Stimulated activated naive CD8-positive, alpha-beta T cell treated with anti-CD3 and anti-CD28 coated beads, Interleukin-15, amount 100 ng/mL, for 72 hours (primary cell): ENCODE measurements around the gene STRN3.
"Not testable (repeated sequence)": the region's sequence is repeated elsewhere in the genome, so short reads cannot be mapped to it uniquely, and the experiment has no call there.

ENCODE experiments used
- ATAC-seq: fragments of 150-1000 bp; cut with Tn5 transposase; 2 replicates; pipeline ENCODE4 v1.10.0; 2021; ENCODE audit warnings: mild to moderate bottlenecking, moderate library complexity
- DNase-seq, 2 donors: peaks; one replicate each; pipeline ENCODE4 v3.0.0; 2021 to 2022
- H3K27ac Mint-ChIP-seq, 2 donors: one replicate each; pipeline ENCODE4 v1.8.0; 2022; ENCODE audit warnings: mild to moderate bottlenecking in 2 of 2, mixed read lengths in 2 of 2, moderate library complexity in 2 of 2
- H3K27me3 Mint-ChIP-seq: one replicate; pipeline ENCODE4 v1.8.0; 2022; ENCODE audit warnings: mixed read lengths
- H3K4me1 Mint-ChIP-seq: one replicate; pipeline ENCODE4 v1.8.0; 2022; ENCODE audit warnings: mild to moderate bottlenecking, mixed read lengths
- H3K4me3 Mint-ChIP-seq, 2 donors: one replicate each; pipeline ENCODE4 v1.8.0; 2022; ENCODE audit warnings: mild to moderate bottlenecking in 2 of 2, mixed read lengths in 2 of 2, moderate library complexity in 1 of 2
- H3K9me3 Mint-ChIP-seq, 2 donors: one replicate each; pipeline ENCODE4 v1.8.0; 2022; ENCODE audit warnings: mixed read lengths in 2 of 2

Gene STRN3

DNA sequence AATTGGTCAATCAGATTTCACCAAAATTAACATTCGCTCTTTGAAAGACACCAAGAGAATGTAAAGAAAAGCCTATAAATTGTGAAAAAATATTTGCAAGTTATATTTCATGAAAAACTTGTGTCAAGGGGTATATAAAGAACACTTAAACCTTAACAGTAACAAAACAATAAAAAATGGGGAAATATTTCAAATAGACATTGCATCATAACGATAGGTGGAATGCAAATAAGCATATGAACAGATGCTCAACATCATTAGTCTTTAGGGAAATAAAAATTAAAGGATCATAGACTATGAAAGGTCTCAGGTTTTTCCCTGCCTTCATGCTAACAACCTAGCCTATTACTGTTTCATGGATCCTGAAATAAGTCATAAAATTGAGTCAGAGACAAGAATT, 87.6 kb downstream of the STRN3 start:
- no peak for ATAC-seq
- no peaks in the 10 kb centered on the region for H3K9me3 Mint-ChIP-seq
- no peaks in the 10 kb centered on the region for H3K4me1 Mint-ChIP-seq
- H3K27me3 Mint-ChIP-seq, result no peaks in the 10 kb centered on the region
- no peak overlapping the region for H3K27ac Mint-ChIP-seq
- DNase-seq, result no peak
- H3K4me3 Mint-ChIP-seq, result no peak overlapping the region

DNA sequence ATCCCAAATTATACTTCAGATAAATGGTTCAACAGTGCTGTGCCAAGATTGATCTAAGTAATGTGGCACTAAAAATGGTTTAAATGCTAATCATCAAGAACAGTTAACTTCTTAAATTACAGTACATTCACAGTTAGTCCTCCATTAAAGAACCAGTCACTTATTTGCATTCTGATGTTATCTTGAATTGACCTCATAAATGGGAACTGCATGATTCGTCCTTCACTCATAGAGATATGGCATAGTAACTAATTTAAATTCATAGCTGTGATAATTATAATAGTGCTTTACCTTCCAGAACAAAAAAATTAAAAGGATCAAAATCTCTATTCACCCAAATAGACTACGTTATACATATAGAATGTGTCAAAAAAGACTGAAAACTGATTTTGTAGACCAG, 90.7 kb downstream of the STRN3 start:
- H3K4me1 Mint-ChIP-seq, result no peaks in the 10 kb centered on the region

DNA sequence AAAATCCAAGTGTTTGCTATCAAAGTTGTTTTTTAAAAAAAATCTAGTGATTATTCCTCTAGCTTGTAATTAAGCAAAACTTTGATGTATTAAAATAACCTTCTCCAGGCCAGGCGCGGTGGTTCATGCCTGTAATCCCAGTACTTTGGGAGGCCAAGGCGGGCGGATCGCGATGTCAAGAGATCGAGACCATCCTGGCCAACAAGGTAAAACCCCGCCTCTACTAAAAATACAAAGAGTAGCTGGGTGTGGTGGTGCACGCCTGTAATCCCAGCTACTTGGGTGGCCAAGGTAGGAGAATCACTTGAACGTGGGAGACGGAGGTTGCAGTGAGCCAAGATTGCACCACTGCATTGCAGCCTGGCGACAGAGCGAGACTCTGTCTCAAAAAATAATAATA, 92.2 kb downstream of the STRN3 start:
- H3K4me3 Mint-ChIP-seq, ATAC-seq, H3K4me1 Mint-ChIP-seq, DNase-seq, H3K27ac Mint-ChIP-seq, H3K27me3 Mint-ChIP-seq, H3K9me3 Mint-ChIP-seq: not testable (repeated sequence)

More for the DNA sequence above, 90.7 kb downstream of the STRN3 start:
- Mint-ChIP-seq H3K27ac (no peak overlapping the region), H3K9me3 (no peaks in the 10 kb centered on the region), H3K27me3 (no peaks in the 10 kb centered on the region), H3K4me3 (no peak overlapping the region)
- no peak for ATAC-seq
- no peak for DNase-seq

GRCh38 chr14:30928462-30928861, 97.7 kb downstream of the STRN3 start:
- ATAC-seq, result peak; percentile 80
- Mint-ChIP-seq H3K4me1 (peaks cover 15% of the 10 kb centered on the region), H3K27ac (no peak overlapping the region), H3K27me3 (no peaks in the 10 kb centered on the region), H3K4me3 (no peak overlapping the region), H3K9me3 (no peaks in the 10 kb centered on the region)
- peak; percentile 17 to 30 for DNase-seq

GRCh38 chr14:30925254-30925653, 100.9 kb downstream of the STRN3 start:
- DNase-seq, result no peak
- Mint-ChIP-seq H3K27ac (no peak overlapping the region), H3K9me3 (peaks cover 0 to 3% of the 10 kb centered on the region in 2 donors), H3K27me3 (no peaks in the 10 kb centered on the region), H3K4me3 (no peak overlapping the region), H3K4me1 (peaks cover 32% of the 10 kb centered on the region)
- no peak for ATAC-seq

DNA sequence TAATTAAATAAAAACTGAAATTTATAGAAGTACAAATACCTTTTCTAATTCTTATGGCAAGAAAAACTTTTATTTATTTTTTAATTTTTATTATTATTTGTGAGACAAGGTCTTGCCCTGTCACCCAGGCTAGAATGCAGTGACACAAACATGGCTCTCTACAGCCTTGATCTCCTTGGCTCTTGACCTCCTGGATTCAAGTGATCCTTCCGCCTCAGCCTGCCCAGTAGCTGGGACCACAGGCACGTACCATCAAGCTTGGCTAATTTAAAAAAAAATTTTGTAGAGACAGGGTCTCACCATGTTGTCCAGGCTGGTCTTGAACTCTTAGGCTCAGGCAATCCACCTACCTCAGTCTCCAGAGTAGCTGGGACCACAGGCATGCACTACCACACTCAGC, 104.4 kb downstream of the STRN3 start:
- peaks cover 0 to 3% of the 10 kb centered on the region in 2 donors for H3K9me3 Mint-ChIP-seq
- no peak for ATAC-seq
- no peak for DNase-seq
- H3K4me1 Mint-ChIP-seq, result peaks cover 23% of the 10 kb centered on the region
- no peaks in the 10 kb centered on the region for H3K27me3 Mint-ChIP-seq
- no peak overlapping the region for H3K4me3 Mint-ChIP-seq
- peak overlapping the region; percentile 18 to 35 for H3K27ac Mint-ChIP-seq

- ATAC-seq, result peak; percentile 50
- Mint-ChIP-seq H3K27me3 (no peaks in the 10 kb centered on the region), H3K9me3 (peaks cover 0 to 3% of the 10 kb centered on the region in 2 donors), H3K27ac (peak overlapping the region in 1 of 2 donors; percentile 75), H3K4me3 (no peak overlapping the region), H3K4me1 (peaks cover 23% of the 10 kb centered on the region)
- no peak for DNase-seq
Measured at GRCh38 chr14:30921305-30921704, 104.9 kb downstream of the STRN3 start.

DNA sequence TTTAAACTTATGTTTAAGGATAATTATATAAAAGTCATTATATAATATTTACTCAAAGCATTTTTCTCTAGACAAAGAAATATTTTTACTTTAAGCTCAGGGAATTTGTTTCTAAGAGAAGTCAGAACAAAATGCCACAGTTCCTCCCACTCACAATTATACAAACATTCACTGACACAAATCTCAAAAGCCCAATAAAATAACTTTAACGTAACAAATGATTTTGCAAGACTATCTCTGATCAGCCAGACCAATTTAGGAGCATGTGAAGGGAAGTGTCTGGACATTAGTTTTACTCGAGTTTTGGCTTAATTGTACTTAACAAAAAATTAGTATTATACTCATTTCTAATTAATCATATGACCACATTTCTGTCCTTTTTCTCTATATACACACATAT, 110.6 kb downstream of the STRN3 start:
- DNase-seq, result no peak
- ATAC-seq, result no peak
- Mint-ChIP-seq H3K27me3 (no peaks in the 10 kb centered on the region), H3K4me3 (no peak overlapping the region), H3K27ac (no peak overlapping the region), H3K9me3 (no peaks in the 10 kb centered on the region), H3K4me1 (peaks cover 9% of the 10 kb centered on the region)

DNA sequence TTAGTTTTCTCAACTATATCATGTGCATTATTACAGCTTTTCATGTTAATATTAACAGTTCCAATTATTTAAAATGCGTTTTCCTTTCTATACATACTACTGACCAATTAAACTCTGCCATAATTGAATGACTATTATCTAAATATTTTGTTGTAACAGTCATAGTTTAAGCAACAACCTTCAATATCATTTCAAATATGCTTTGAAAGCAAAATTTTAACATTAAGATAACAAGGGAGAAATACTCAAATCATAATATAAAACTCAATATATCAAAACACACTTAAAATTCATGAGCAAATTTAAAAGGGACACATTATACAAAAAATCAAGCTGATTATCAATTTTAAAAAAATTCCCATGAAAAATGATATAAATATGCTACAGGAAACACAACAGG, 111.4 kb downstream of the STRN3 start:
- H3K9me3 Mint-ChIP-seq, result no peaks in the 10 kb centered on the region
- peaks cover 6% of the 10 kb centered on the region for H3K4me1 Mint-ChIP-seq
- H3K27ac Mint-ChIP-seq, result no peak overlapping the region
- H3K4me3 Mint-ChIP-seq, result no peak overlapping the region
- DNase-seq (no peak), ATAC-seq (no peak)
- no peaks in the 10 kb centered on the region for H3K27me3 Mint-ChIP-seq

GRCh38 chr14:30908826-30909225, 117.4 kb downstream of the STRN3 start:
- Mint-ChIP-seq H3K27ac (no peak overlapping the region), H3K9me3 (no peaks in the 10 kb centered on the region), H3K4me1 (no peaks in the 10 kb centered on the region), H3K27me3 (no peaks in the 10 kb centered on the region), H3K4me3 (no peak overlapping the region)
- ATAC-seq (no peak), DNase-seq (no peak)

DNA sequence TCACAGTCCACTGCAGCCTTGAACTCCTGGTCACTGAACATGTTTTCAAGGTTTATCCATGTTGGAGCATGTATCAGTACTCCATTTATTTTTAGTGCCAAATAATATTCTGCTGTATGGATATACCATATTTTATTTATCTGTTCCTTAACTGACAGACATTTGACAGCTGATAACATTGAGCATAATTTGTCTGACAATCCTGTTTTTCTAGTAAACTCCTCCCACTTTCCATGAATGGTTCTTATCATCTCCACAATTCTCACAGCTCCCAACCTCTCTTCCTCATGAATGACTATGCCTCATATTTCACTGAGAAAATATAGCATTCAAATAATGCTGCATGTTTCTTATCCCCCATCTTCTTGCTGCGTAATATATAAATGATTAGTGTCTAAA, 118.5 kb downstream of the STRN3 start:
- H3K4me1 Mint-ChIP-seq, result no peaks in the 10 kb centered on the region
- H3K9me3 Mint-ChIP-seq, result no peaks in the 10 kb centered on the region
- no peaks in the 10 kb centered on the region for H3K27me3 Mint-ChIP-seq
- no peak overlapping the region for H3K27ac Mint-ChIP-seq
- DNase-seq (no peak), ATAC-seq (no peak)
- H3K4me3 Mint-ChIP-seq, result no peak overlapping the region

- no peak overlapping the region for H3K27ac Mint-ChIP-seq
- H3K9me3 Mint-ChIP-seq, result no peaks in the 10 kb centered on the region
- H3K4me3 Mint-ChIP-seq, result no peak overlapping the region
- H3K27me3 Mint-ChIP-seq, result no peaks in the 10 kb centered on the region
- no peaks in the 10 kb centered on the region for H3K4me1 Mint-ChIP-seq
- ATAC-seq, result peak; percentile 49
- DNase-seq, result no peak
Measured at GRCh38 chr14:30906752-30907658, 119.2 kb downstream of the STRN3 start.

DNA sequence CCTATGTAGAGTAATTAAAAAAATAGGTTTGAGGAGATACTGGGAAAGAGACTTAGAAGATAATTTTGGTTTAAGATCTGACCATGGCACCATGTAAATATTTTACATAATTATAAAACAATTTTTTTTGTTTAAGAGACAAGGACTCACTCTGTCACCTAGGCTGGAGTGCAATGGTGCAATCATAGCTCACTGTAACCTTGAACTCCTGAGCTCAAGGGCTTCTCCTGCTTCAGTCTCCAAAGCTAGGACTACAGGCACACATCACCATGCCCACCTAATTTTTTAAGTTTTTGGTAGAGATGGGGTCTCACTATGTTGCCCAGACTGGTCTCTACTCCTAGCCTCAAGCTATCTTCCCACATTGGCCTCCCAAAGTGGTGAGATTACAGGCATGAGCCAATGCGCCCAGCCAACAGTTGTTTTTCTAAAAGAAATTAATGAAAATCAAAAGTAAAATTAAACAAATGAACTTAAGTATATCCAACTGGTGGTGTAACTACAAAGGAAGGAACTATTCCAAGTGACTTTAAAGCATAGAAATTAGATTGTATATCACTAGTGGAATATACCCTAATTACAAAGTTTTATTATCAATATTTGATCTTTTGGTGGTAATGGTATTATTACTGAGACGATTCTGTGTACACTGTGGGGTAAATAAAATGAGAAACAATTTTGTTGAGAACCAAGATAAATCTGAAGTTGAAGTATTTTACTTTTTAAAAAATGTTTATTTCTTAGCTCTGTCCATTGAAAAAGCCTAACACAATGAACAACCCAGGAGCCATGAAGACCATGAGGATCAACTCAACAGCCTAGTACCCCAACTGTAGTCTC, 122.7 kb downstream of the STRN3 start:
- peaks cover 7% of the 10 kb centered on the region for H3K4me1 Mint-ChIP-seq
- no peaks in the 10 kb centered on the region for H3K9me3 Mint-ChIP-seq
- H3K27ac Mint-ChIP-seq, result peak overlapping the region in 1 of 2 donors; percentile 19
- no peak for ATAC-seq
- H3K4me3 Mint-ChIP-seq, result no peak overlapping the region
- H3K27me3 Mint-ChIP-seq, result no peaks in the 10 kb centered on the region
- DNase-seq, result no peak

DNA sequence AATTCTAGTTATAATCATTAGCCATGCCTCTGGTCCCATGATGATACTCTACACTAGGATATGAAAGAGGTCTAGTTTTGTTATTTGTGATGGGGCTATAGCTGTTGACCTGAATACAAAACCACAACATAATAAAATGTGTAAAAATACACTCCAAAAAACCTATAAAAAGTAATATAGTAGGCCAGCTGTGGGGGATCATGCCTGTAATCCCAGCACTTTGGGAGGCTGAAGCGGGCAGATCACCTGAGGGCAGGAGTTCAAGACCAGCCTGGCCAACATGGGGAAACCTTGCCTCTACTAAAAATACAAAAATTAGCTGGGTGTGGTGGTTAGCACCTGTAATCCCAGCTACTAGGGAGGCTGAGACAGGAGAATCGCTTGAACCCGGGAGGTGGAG, 129.1 kb downstream of the STRN3 start:
- peak overlapping the region in 1 of 2 donors; percentile 48 for H3K27ac Mint-ChIP-seq
- H3K27me3 Mint-ChIP-seq, H3K9me3 Mint-ChIP-seq, DNase-seq, H3K4me1 Mint-ChIP-seq, H3K4me3 Mint-ChIP-seq, ATAC-seq: not testable (repeated sequence)

DNA sequence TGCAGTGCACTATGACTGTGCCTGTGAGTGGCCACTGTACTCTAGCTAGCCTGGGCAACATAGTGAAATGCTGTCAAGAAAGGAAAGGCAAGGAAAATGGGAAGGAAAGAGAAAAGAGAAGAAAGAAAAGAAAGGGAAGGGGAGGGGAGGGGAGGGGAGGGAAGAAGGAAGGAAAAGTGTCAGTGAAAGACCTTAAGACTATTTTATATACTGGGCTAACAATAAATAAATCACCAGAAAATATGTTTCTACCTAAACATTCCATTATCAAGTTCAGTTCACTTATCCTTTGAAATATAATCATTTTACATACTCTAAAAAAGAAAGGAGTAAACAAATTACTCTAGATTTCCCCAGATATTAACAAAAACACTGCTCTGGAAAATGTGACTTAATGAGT, 129.7 kb downstream of the STRN3 start:
- no peak overlapping the region for H3K4me3 Mint-ChIP-seq
- DNase-seq (no peak), ATAC-seq (no peak)
- no peaks in the 10 kb centered on the region for H3K9me3 Mint-ChIP-seq
- H3K27me3 Mint-ChIP-seq, result no peaks in the 10 kb centered on the region
- peaks cover 7% of the 10 kb centered on the region for H3K4me1 Mint-ChIP-seq
- H3K27ac Mint-ChIP-seq, result no peak overlapping the region

- DNase-seq, result no peak
- H3K4me3 Mint-ChIP-seq, result no peak overlapping the region
Measured at GRCh38 chr14:30894923-30895515, 131.2 kb downstream of the STRN3 start.

More at GRCh38 chr14:30894923-30895515, 131.2 kb downstream of the STRN3 start:
- peaks cover 7% of the 10 kb centered on the region for H3K4me1 Mint-ChIP-seq
- no peak overlapping the region for H3K27ac Mint-ChIP-seq
- no peaks in the 10 kb centered on the region for H3K9me3 Mint-ChIP-seq
- H3K27me3 Mint-ChIP-seq, result no peaks in the 10 kb centered on the region
- ATAC-seq, result no peak
